ENCODE results near the gene CD109. TPM values are rescaled to one million over a fixed set of nuclear protein-coding genes. Genes with fewer than 3 reads are reported as not detected.
"Not testable (repeated sequence)": the region's sequence is repeated elsewhere in the genome, so short reads cannot be mapped to it uniquely, and the experiment has no call there.

The CD109 gene
- total RNA-seq, 5 donors from 2014 or later (not counting 1 experiment from before 2014, with no cell fraction given), result 0.59 to 1.0 (median 0.68) TPM

- Mint-ChIP-seq H3K4me1 (peaks cover 6 to 10% (median 9%) of the 10 kb centered on the region in 3 donors), H3K36me3 (no peaks in the 10 kb centered on the region), H3K27me3 (no peaks in the 10 kb centered on the region), H3K9me3 (no peaks in the 10 kb centered on the region), H3K27ac (no peak overlapping the region), H3K4me3 (no peak overlapping the region)
- ChIA-PET CTCF (no interaction called here), POLR2A (no interaction called here)
- Histone ChIP-seq H3K4me1 (ENCODE audit: control insufficient read depth in 1 of 2, extremely low read depth in 1 of 2, insufficient read depth in 2 of 2, low read length in 2 of 2) (no peaks in the 10 kb centered on the region), H3K27me3 (replicated peaks in 1 of 2; ENCODE audit: control insufficient read depth in 2 of 2, extremely low read depth in 1 of 2, insufficient read depth in 2 of 2, low read length in 1 of 2) (no peaks in the 10 kb centered on the region), H3K4me3 (ENCODE audit: control insufficient read depth in 1 of 2, extremely low read depth in 1 of 2, low read length in 1 of 2) (no peak overlapping the region), H3K9me3 (no peaks in the 10 kb centered on the region), H3K27ac (ENCODE audit: low read length) (no peak overlapping the region), H3K36me3 (ENCODE audit: control insufficient read depth in 2 of 2, extremely low read depth in 1 of 2, insufficient read depth in 1 of 2, low read length in 1 of 2) (no peaks in the 10 kb centered on the region)
- DNase-seq (no peak), ATAC-seq (replicated peaks in 1 of 4) (no peak)
- no CpG with 5 or more reads among the region's 2 CpGs for WGBS (ENCODE audit: insufficient coverage)
Measured at GRCh38 chr6:73719046-73719445, 23.0 kb downstream of the CD109 start.

GRCh38 chr6:73722318-73723060, 26.5 kb downstream of the CD109 start:
- ChIA-PET POLR2A (no interaction called here), CTCF (interaction anchor here (0.8 to 2.1 kb wide), 3 partner anchors 10 to 42 kb away, joined by 3 to 6 read pairs (median 3); no protein-coding TSS in a partner anchor)
- H3K27ac Mint-ChIP-seq, result no peak overlapping the region
- no peaks in the 10 kb centered on the region for H3K27me3 ChIP-seq (replicated peaks in 1 of 2; ENCODE audit: control insufficient read depth in 2 of 2, extremely low read depth in 1 of 2, insufficient read depth in 2 of 2, low read length in 1 of 2)
- no peak overlapping the region for H3K4me3 Mint-ChIP-seq
- peaks cover 0 to 6% of the 10 kb centered on the region in 2 experiments for H3K4me1 ChIP-seq (ENCODE audit: control insufficient read depth in 1 of 2, extremely low read depth in 1 of 2, insufficient read depth in 2 of 2, low read length in 2 of 2)
- H3K4me3 ChIP-seq (ENCODE audit: control insufficient read depth in 1 of 2, extremely low read depth in 1 of 2, low read length in 1 of 2), result no peak overlapping the region
- peaks cover 5 to 10% (median 8%) of the 10 kb centered on the region in 3 donors for H3K4me1 Mint-ChIP-seq
- H3K9me3 ChIP-seq, result no peaks in the 10 kb centered on the region
- peak in 1 of 4 experiments; percentile 27 for ATAC-seq (replicated peaks in 1 of 4)
- 56% methylated on average over 2 of the region's 9 CpGs for WGBS (ENCODE audit: insufficient coverage)
- H3K36me3 ChIP-seq (ENCODE audit: control insufficient read depth in 2 of 2, extremely low read depth in 1 of 2, insufficient read depth in 1 of 2, low read length in 1 of 2), result no peaks in the 10 kb centered on the region
- no peaks in the 10 kb centered on the region for H3K36me3 Mint-ChIP-seq
- H3K27ac ChIP-seq (ENCODE audit: low read length), result no peak overlapping the region
- no peaks in the 10 kb centered on the region for H3K9me3 Mint-ChIP-seq
- DNase-seq, result no peak
- H3K27me3 Mint-ChIP-seq, result no peaks in the 10 kb centered on the region

- ATAC-seq (replicated peaks in 1 of 4); H3K9me3 Mint-ChIP-seq; H3K36me3 ChIP-seq (ENCODE audit: control insufficient read depth in 2 of 2, extremely low read depth in 1 of 2, insufficient read depth in 1 of 2, low read length in 1 of 2); H3K4me3 Mint-ChIP-seq; H3K4me1 ChIP-seq (ENCODE audit: control insufficient read depth in 1 of 2, extremely low read depth in 1 of 2, insufficient read depth in 2 of 2, low read length in 2 of 2); H3K9me3 ChIP-seq; H3K4me3 ChIP-seq (ENCODE audit: control insufficient read depth in 1 of 2, extremely low read depth in 1 of 2, low read length in 1 of 2); H3K27me3 Mint-ChIP-seq; H3K27ac ChIP-seq (ENCODE audit: low read length); POLR2A ChIA-PET; H3K36me3 Mint-ChIP-seq; DNase-seq; H3K27me3 ChIP-seq (replicated peaks in 1 of 2; ENCODE audit: control insufficient read depth in 2 of 2, extremely low read depth in 1 of 2, insufficient read depth in 2 of 2, low read length in 1 of 2); H3K27ac Mint-ChIP-seq: not testable (repeated sequence)
- CTCF ChIA-PET, result interaction anchor here (0.6 to 1.4 kb wide), 3 partner anchors 9 to 79 kb away, joined by 3 to 7 read pairs (median 4); no protein-coding TSS in a partner anchor
- no CpG with 5 or more reads among the region's 2 CpGs for WGBS (ENCODE audit: insufficient coverage)
- H3K4me1 Mint-ChIP-seq, result peaks cover 5 to 10% (median 8%) of the 10 kb centered on the region in 3 donors
Measured at GRCh38 chr6:73723480-73723879, 27.5 kb downstream of the CD109 start.

- no peaks in the 10 kb centered on the region for H3K27me3 Mint-ChIP-seq
- ChIA-PET CTCF (interaction anchor here (1.0 to 1.4 kb wide), 2 partner anchors 8 to 9 kb away, joined by 4 to 7 read pairs; no protein-coding TSS in a partner anchor), POLR2A (no interaction called here)
- DNase-seq (no peak), ATAC-seq (replicated peaks in 1 of 4) (no peak)
- H3K4me1 ChIP-seq (ENCODE audit: control insufficient read depth in 1 of 2, extremely low read depth in 1 of 2, insufficient read depth in 2 of 2, low read length in 2 of 2), result peaks cover 0 to 6% of the 10 kb centered on the region in 2 experiments
- no peaks in the 10 kb centered on the region for H3K36me3 ChIP-seq (ENCODE audit: control insufficient read depth in 2 of 2, extremely low read depth in 1 of 2, insufficient read depth in 1 of 2, low read length in 1 of 2)
- no peaks in the 10 kb centered on the region for H3K27me3 ChIP-seq (replicated peaks in 1 of 2; ENCODE audit: control insufficient read depth in 2 of 2, extremely low read depth in 1 of 2, insufficient read depth in 2 of 2, low read length in 1 of 2)
- no peak overlapping the region for H3K27ac Mint-ChIP-seq
- no peaks in the 10 kb centered on the region for H3K9me3 Mint-ChIP-seq
- 100% methylated on average over 1 of the region's 3 CpGs for WGBS (ENCODE audit: insufficient coverage)
- no peaks in the 10 kb centered on the region for H3K9me3 ChIP-seq
- no peak overlapping the region for H3K4me3 Mint-ChIP-seq
- peaks cover 5 to 10% (median 8%) of the 10 kb centered on the region in 3 donors for H3K4me1 Mint-ChIP-seq
- H3K4me3 ChIP-seq (ENCODE audit: control insufficient read depth in 1 of 2, extremely low read depth in 1 of 2, low read length in 1 of 2), result no peak overlapping the region
- H3K27ac ChIP-seq (ENCODE audit: low read length), result no peak overlapping the region
- no peaks in the 10 kb centered on the region for H3K36me3 Mint-ChIP-seq
Measured at GRCh38 chr6:73724389-73724788, 28.4 kb downstream of the CD109 start.

GRCh38 chr6:73725192-73725591, 29.2 kb downstream of the CD109 start:
- peak; percentile 67 to 97 (median 78) for ATAC-seq (replicated peaks in 1 of 4)
- H3K4me1 ChIP-seq (ENCODE audit: control insufficient read depth in 1 of 2, extremely low read depth in 1 of 2, insufficient read depth in 2 of 2, low read length in 2 of 2); H3K27me3 Mint-ChIP-seq; H3K36me3 Mint-ChIP-seq; H3K27ac Mint-ChIP-seq; H3K27me3 ChIP-seq (replicated peaks in 1 of 2; ENCODE audit: control insufficient read depth in 2 of 2, extremely low read depth in 1 of 2, insufficient read depth in 2 of 2, low read length in 1 of 2); H3K4me3 ChIP-seq (ENCODE audit: control insufficient read depth in 1 of 2, extremely low read depth in 1 of 2, low read length in 1 of 2); H3K9me3 ChIP-seq; H3K27ac ChIP-seq (ENCODE audit: low read length); H3K9me3 Mint-ChIP-seq; POLR2A ChIA-PET; H3K36me3 ChIP-seq (ENCODE audit: control insufficient read depth in 2 of 2, extremely low read depth in 1 of 2, insufficient read depth in 1 of 2, low read length in 1 of 2): not testable (repeated sequence)
- WGBS (ENCODE audit: insufficient coverage), result 29% methylated on average over 1 of the region's 8 CpGs
- CTCF ChIA-PET, result interaction anchor here in 1 of 2 donors (0.7 to 1.4 kb wide), 2 partner anchors 262 to 1483 kb away, joined by 4 to 5 read pairs; no protein-coding TSS in a partner anchor
- H3K4me3 Mint-ChIP-seq, result peak overlapping the region in 2 of 3 donors; percentile 57 to 69
- peak in 26 of 35 experiments; percentile 5 to 46 (median 16) for DNase-seq
- peaks cover 5 to 10% (median 8%) of the 10 kb centered on the region in 3 donors for H3K4me1 Mint-ChIP-seq

GRCh38 chr6:73727114-73727513, 31.1 kb downstream of the CD109 start:
- ChIA-PET CTCF (no interaction called here), POLR2A (interaction anchor here in 1 of 2 donors (0.5 to 1.0 kb wide), 2 partner anchors 13 to 1843 kb away, joined by 3 to 5 read pairs; no protein-coding TSS in a partner anchor)
- no peaks in the 10 kb centered on the region for H3K36me3 Mint-ChIP-seq
- ATAC-seq (replicated peaks in 1 of 4), result no peak
- no peaks in the 10 kb centered on the region for H3K27me3 Mint-ChIP-seq
- peaks cover 5 to 10% (median 8%) of the 10 kb centered on the region in 3 donors for H3K4me1 Mint-ChIP-seq
- Histone ChIP-seq H3K4me1 (ENCODE audit: control insufficient read depth in 1 of 2, extremely low read depth in 1 of 2, insufficient read depth in 2 of 2, low read length in 2 of 2) (peaks cover 0 to 6% of the 10 kb centered on the region in 2 experiments), H3K27ac (ENCODE audit: low read length) (no peak overlapping the region), H3K4me3 (ENCODE audit: control insufficient read depth in 1 of 2, extremely low read depth in 1 of 2, low read length in 1 of 2) (no peak overlapping the region), H3K9me3 (no peaks in the 10 kb centered on the region), H3K36me3 (ENCODE audit: control insufficient read depth in 2 of 2, extremely low read depth in 1 of 2, insufficient read depth in 1 of 2, low read length in 1 of 2) (no peaks in the 10 kb centered on the region), H3K27me3 (replicated peaks in 1 of 2; ENCODE audit: control insufficient read depth in 2 of 2, extremely low read depth in 1 of 2, insufficient read depth in 2 of 2, low read length in 1 of 2) (no peaks in the 10 kb centered on the region)
- no peak for DNase-seq
- H3K27ac Mint-ChIP-seq, result no peak overlapping the region
- no peak overlapping the region for H3K4me3 Mint-ChIP-seq
- no peaks in the 10 kb centered on the region for H3K9me3 Mint-ChIP-seq
- 81% methylated on average over 4 of the region's 5 CpGs for WGBS (ENCODE audit: insufficient coverage)
